Activated CD8-positive, alpha-beta T cell treated with anti-CD3 and anti-CD28 coated beads, Interleukin-2, amount 10 ng/mL, durations not matched to agents 7 days and 5 days (primary cell): ENCODE measurements around the gene CNGA2. TPM values are rescaled to one million over a fixed set of nuclear protein-coding genes. Genes with fewer than 3 reads are reported as not detected.

ENCODE experiments used
- ATAC-seq: fragments of 150-1000 bp; cut with Tn5 transposase; one replicate; pipeline ENCODE4 v1.10.0; 2021; ENCODE audit warnings: moderate library complexity
- CTCF ChIA-PET: fragments of 350-600 bp; sonication (Branson Sonifier 250); formaldehyde crosslinking; loops from one replicate; lab custom pipeline; 2021; ENCODE audit warnings: antibody characterized with exemption; lab: Charles Lee
- POLR2A ChIA-PET: fragments of 350-600 bp; sonication (Branson Sonifier 250); formaldehyde crosslinking; loops from one replicate; lab custom pipeline; 2021; ENCODE audit warnings: antibody characterized with exemption; lab: Charles Lee
- DNase-seq: peaks from one replicate; pipeline ENCODE4 v3.0.0-alpha.2; 2020
- H3K27ac Mint-ChIP-seq: one replicate; pipeline ENCODE4 v1.8.0; 2021; ENCODE audit warnings: mild to moderate bottlenecking, mixed read lengths
- H3K27me3 Mint-ChIP-seq: one replicate; pipeline ENCODE4 v1.8.0; 2021; ENCODE audit warnings: low read depth, mixed read lengths
- H3K36me3 Mint-ChIP-seq: one replicate; pipeline ENCODE4 v1.8.0; 2021; ENCODE audit warnings: low read depth, mixed read lengths
- H3K4me1 Mint-ChIP-seq: one replicate; pipeline ENCODE4 v1.8.0; 2021; ENCODE audit warnings: low read depth, mixed read lengths
- H3K4me3 Mint-ChIP-seq: one replicate; pipeline ENCODE4 v1.8.0; 2021; ENCODE audit warnings: mild to moderate bottlenecking, mixed read lengths
- H3K9me3 Mint-ChIP-seq: one replicate; pipeline ENCODE4 v1.8.0; 2022; ENCODE audit warnings: mixed read lengths; ENCODE audit not compliant: insufficient read depth
- total RNA-seq, 2 experiments: library from RNA; stranded (reverse); gene quantifications; one replicate each; pipeline ENCODE4 v1.2.3, GENCODE V29; 2021

CNGA2 gene
- total RNA-seq, 2 experiments from 2014 or later: not detected

- Mint-ChIP-seq H3K27me3 (no peaks in the 10 kb centered on the region), H3K36me3 (no peaks in the 10 kb centered on the region), H3K4me3 (no peak overlapping the region), H3K27ac (no peak overlapping the region), H3K9me3 (no peaks in the 10 kb centered on the region), H3K4me1 (no peaks in the 10 kb centered on the region)
- ATAC-seq (no peak), DNase-seq (no peak)
- ChIA-PET CTCF (interaction anchor here (1.1 kb wide), 1 partner anchor 918 kb away, joined by 3 read pairs; no protein-coding TSS in a partner anchor), POLR2A (no interaction called here)
Observed at GRCh38 chrX:151714362-151714761, 20.2 kb upstream of the CNGA2 start.

DNA sequence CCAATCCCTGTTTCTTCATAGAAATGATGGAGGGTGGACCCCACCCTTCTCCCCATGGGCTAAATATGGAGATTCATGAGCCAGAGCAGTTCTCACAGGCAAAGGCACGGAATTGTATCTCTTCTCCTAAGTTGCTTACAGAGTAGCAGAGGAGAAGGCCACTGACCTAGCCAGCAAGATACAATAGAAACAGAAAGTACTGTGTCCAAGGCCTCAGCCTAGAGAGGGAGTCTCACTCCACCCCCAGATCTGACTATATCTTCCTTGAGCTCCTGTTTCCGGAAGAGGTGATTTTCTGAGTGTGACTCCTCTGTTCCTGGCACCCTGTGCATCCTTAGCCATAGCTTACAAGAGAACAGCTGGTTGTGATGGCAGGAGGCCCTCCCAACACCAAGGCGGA, 18.8 kb upstream of the CNGA2 start, which contains the start of gene FATE1:
Gene FATE1 (plus strand): TSS at position 284 of the 400 bp plus-strand sequence. CDS start 85 bp downstream, at position 369.
- no peaks in the 10 kb centered on the region for H3K36me3 Mint-ChIP-seq
- no peaks in the 10 kb centered on the region for H3K27me3 Mint-ChIP-seq
- H3K9me3 Mint-ChIP-seq: no peaks in the 10 kb centered on the region
- DNase-seq (no peak), ATAC-seq (no peak)
- CTCF ChIA-PET: no interaction called here
- no peak within 1 kb of the TSS for H3K4me3 Mint-ChIP-seq
- H3K27ac Mint-ChIP-seq: no peak within 1 kb of the TSS
- no peaks in the 10 kb centered on the region for H3K4me1 Mint-ChIP-seq
- POLR2A ChIA-PET: no interaction called here

GRCh38 chrX:151722241-151722846, 12.2 kb upstream of the CNGA2 start:
- Mint-ChIP-seq H3K4me1 (no peaks in the 10 kb centered on the region), H3K4me3 (no peak overlapping the region), H3K27ac (no peak overlapping the region), H3K9me3 (no peaks in the 10 kb centered on the region), H3K27me3 (no peaks in the 10 kb centered on the region), H3K36me3 (no peaks in the 10 kb centered on the region)
- ChIA-PET CTCF (no interaction called here), POLR2A (no interaction called here)
- DNase-seq: no peak
- no peak for ATAC-seq

GRCh38 chrX:151723156-151723760, 11.3 kb upstream of the CNGA2 start:
- Mint-ChIP-seq H3K4me1 (no peaks in the 10 kb centered on the region), H3K27me3 (no peaks in the 10 kb centered on the region), H3K36me3 (no peaks in the 10 kb centered on the region), H3K9me3 (no peaks in the 10 kb centered on the region), H3K27ac (no peak overlapping the region), H3K4me3 (no peak overlapping the region)
- ChIA-PET CTCF (no interaction called here), POLR2A (no interaction called here)
- ATAC-seq: no peak
- no peak for DNase-seq

GRCh38 chrX:151724563-151725337, 9.8 kb upstream of the CNGA2 start:
- DNase-seq (no peak), ATAC-seq (no peak)
- Mint-ChIP-seq H3K27me3 (no peaks in the 10 kb centered on the region), H3K36me3 (no peaks in the 10 kb centered on the region), H3K4me1 (no peaks in the 10 kb centered on the region), H3K9me3 (no peaks in the 10 kb centered on the region), H3K27ac (no peak overlapping the region), H3K4me3 (no peak overlapping the region)
- POLR2A ChIA-PET: no interaction called here
- CTCF ChIA-PET: no interaction called here

DNA sequence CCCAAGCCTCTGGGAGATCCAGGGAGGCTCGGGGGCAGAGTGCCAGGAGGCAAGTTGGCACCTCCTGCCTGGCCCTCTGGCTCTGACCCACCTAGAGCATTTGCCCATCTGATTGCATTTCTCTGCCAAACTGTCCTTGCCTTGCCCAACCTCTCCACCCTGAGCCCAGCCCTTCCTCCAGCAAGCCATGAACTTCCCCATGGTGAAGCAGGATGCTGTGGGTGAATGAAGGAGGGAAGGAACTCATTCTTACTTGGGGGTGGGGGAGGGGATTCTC, 9.3 kb upstream of the CNGA2 start:
- Mint-ChIP-seq H3K27me3 (no peaks in the 10 kb centered on the region), H3K27ac (no peak overlapping the region), H3K4me1 (no peaks in the 10 kb centered on the region), H3K36me3 (no peaks in the 10 kb centered on the region), H3K9me3 (no peaks in the 10 kb centered on the region), H3K4me3 (no peak overlapping the region)
- ChIA-PET POLR2A (no interaction called here), CTCF (no interaction called here)
- ATAC-seq (no peak), DNase-seq (no peak)

- ChIA-PET POLR2A (no interaction called here), CTCF (no interaction called here)
- DNase-seq (no peak), ATAC-seq (no peak)
- Mint-ChIP-seq H3K36me3 (no peaks in the 10 kb centered on the region), H3K27me3 (no peaks in the 10 kb centered on the region), H3K9me3 (no peaks in the 10 kb centered on the region), H3K27ac (no peak overlapping the region), H3K4me1 (no peaks in the 10 kb centered on the region), H3K4me3 (no peak overlapping the region)
Observed at GRCh38 chrX:151726751-151727150, 7.8 kb upstream of the CNGA2 start.

- H3K9me3 Mint-ChIP-seq: no peaks in the 10 kb centered on the region
- no peaks in the 10 kb centered on the region for H3K4me1 Mint-ChIP-seq
- DNase-seq (no peak), ATAC-seq (no peak)
- ChIA-PET POLR2A (no interaction called here), CTCF (no interaction called here)
- H3K4me3 Mint-ChIP-seq: no peak overlapping the region
- H3K27me3 Mint-ChIP-seq: peaks cover 3% of the 10 kb centered on the region
- no peak overlapping the region for H3K27ac Mint-ChIP-seq
- no peaks in the 10 kb centered on the region for H3K36me3 Mint-ChIP-seq
Observed at GRCh38 chrX:151727346-151727745, 7.2 kb upstream of the CNGA2 start.

DNA sequence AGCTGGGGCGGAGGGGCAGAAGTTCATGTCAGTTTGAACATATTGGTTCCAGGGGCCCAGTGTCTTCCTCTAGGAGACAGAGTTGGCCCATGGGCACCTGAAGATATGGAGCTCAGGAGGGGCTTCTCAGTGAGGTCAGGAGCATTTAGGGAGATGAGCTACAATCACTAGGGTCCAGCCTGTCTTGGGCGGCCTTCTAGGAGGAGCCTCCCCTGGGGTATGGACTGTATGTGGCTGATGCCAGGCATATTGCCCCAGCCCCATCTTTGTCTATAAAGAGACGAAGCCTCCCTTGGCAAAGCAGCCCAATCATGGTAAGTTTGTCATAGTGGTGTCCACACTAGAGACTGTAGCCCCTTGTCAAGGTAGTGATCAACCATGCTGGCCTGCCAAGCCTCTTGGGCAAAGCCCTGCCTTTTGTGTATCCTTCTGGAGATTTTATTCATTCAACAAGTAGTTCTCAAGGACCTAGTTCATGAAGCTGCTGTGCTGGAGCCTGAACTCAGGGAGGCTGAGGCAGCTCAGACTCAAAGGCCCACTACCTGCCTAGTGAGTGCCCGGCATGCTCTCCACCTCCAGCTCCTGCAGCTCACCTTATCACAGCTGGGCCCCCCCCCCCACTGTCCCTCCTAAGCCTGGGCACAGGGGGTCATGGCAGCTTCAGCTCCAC, 5.4 kb upstream of the CNGA2 start:
- CTCF ChIA-PET: no interaction called here
- H3K36me3 Mint-ChIP-seq: no peaks in the 10 kb centered on the region
- no peak for DNase-seq
- ATAC-seq: no peak
- H3K4me1 Mint-ChIP-seq: no peaks in the 10 kb centered on the region
- H3K27me3 Mint-ChIP-seq: peaks cover 3% of the 10 kb centered on the region
- H3K9me3 Mint-ChIP-seq: no peaks in the 10 kb centered on the region
- no peak overlapping the region for H3K27ac Mint-ChIP-seq
- POLR2A ChIA-PET: no interaction called here
- no peak overlapping the region for H3K4me3 Mint-ChIP-seq

- no peak overlapping the region for H3K27ac Mint-ChIP-seq
- H3K4me3 Mint-ChIP-seq: no peak overlapping the region
- POLR2A ChIA-PET: no interaction called here
- no peaks in the 10 kb centered on the region for H3K9me3 Mint-ChIP-seq
- DNase-seq (no peak), ATAC-seq (no peak)
- CTCF ChIA-PET: no interaction called here
- H3K36me3 Mint-ChIP-seq: no peaks in the 10 kb centered on the region
- peaks cover 3% of the 10 kb centered on the region for H3K27me3 Mint-ChIP-seq
- no peaks in the 10 kb centered on the region for H3K4me1 Mint-ChIP-seq
Observed at GRCh38 chrX:151735219-151735618, 673 bp downstream of the CNGA2 start.

DNA sequence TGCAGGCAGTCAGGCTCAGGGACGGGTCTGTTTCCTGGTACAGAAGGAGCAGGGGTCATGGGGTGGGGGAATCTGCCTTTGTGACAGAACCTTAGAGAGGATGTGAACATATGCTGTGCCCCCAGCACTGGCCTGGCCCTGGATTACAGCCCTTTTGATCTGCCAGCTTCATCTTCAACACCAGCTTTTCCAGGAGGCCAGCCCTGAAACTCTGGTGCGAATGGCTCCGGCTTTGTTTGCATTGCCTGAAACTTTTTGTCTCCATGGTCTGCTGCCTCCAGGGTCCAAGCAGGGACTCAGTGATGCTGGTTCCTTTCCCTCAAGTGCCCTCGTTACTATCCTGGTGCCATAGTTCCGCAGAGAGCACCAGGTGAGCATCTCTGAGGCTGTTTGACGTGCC, 2.1 kb downstream of the CNGA2 start:
- POLR2A ChIA-PET: no interaction called here
- Mint-ChIP-seq H3K4me3 (no peak overlapping the region), H3K27ac (no peak overlapping the region), H3K9me3 (no peaks in the 10 kb centered on the region), H3K36me3 (no peaks in the 10 kb centered on the region), H3K27me3 (peaks cover 3% of the 10 kb centered on the region), H3K4me1 (no peaks in the 10 kb centered on the region)
- ATAC-seq (no peak), DNase-seq (no peak)
- CTCF ChIA-PET: no interaction called here

GRCh38 chrX:151737494-151737893, 2.9 kb downstream of the CNGA2 start:
- CTCF ChIA-PET: no interaction called here
- POLR2A ChIA-PET: no interaction called here
- Mint-ChIP-seq H3K27me3 (no peaks in the 10 kb centered on the region), H3K4me1 (no peaks in the 10 kb centered on the region), H3K27ac (no peak overlapping the region), H3K36me3 (no peaks in the 10 kb centered on the region), H3K9me3 (no peaks in the 10 kb centered on the region), H3K4me3 (no peak overlapping the region)
- DNase-seq (no peak), ATAC-seq (no peak)
